ENCODE results near the gene CADM1. TPM values are rescaled to one million over a fixed set of nuclear protein-coding genes. Genes with fewer than 3 reads are reported as not detected.

The CADM1 gene
- polyA plus RNA-seq, 6 donors from 2014 or later = not detected

DNA sequence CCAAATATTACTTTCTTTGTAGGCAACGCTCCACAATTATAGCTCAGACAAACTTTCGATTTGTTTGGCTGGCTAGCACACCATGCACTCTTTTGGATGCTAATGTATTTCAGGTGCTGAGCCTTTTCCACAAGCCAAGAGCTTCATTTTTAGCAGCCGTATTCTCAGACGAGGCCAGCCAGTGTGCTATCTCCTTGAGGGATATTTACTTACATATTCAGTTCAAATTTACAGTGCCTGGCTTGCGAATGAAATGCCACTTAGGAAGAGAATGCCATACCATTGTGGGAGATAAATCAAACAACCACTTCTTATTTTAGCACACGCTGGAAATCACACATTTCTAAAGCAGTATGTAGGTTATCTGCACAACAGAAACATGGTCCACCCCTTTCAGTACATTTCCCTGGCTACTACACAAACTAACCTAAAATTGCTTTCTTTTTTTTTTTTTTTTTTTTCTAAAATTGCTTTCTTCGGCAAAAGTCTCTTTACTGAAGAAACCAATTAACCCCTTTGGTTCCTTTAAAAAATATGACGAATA, 236.9 kb downstream of the CADM1 start:
- Mint-ChIP-seq H3K36me3 (no peaks in the 10 kb centered on the region), H3K9me3 (no peaks in the 10 kb centered on the region), H3K27ac (no peak overlapping the region), H3K4me1 (no peaks in the 10 kb centered on the region), H3K27me3 (no peaks in the 10 kb centered on the region), H3K4me3 (no peak overlapping the region)
- DNase-seq (no peak), ATAC-seq (ENCODE audit: low read depth in 2 of 2) (no peak)

DNA sequence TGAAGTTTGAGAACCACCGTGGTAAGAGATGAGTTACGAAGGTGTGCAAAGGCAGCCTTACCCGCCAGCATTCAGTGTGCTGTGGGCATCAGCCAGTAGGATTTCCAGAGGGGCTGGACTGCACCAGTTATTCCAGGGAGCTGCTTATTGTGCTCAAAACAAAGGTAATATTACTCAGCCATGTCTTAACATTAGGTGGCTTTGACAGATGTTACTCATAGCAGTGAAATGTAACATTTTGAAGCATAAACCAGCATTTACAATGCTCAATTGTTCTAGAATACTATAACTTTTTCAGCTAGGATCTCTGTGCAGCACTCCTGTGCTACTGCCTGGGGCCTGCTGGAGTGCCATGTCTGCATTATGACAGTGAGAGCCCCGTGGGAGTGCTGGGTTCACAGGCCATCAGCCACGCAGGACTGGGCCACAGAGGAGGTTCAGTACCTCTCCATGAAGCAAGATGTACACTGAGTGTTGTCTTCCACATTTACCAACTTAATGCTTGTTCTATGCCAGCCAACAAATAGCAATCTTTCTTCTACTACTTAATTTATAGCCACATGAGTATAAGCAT, 238.1 kb downstream of the CADM1 start:
- no peak for DNase-seq
- Mint-ChIP-seq H3K4me3 (no peak overlapping the region), H3K27ac (no peak overlapping the region), H3K36me3 (no peaks in the 10 kb centered on the region), H3K27me3 (no peaks in the 10 kb centered on the region), H3K4me1 (no peaks in the 10 kb centered on the region), H3K9me3 (no peaks in the 10 kb centered on the region)
- no peak for ATAC-seq (ENCODE audit: low read depth in 2 of 2)

DNA sequence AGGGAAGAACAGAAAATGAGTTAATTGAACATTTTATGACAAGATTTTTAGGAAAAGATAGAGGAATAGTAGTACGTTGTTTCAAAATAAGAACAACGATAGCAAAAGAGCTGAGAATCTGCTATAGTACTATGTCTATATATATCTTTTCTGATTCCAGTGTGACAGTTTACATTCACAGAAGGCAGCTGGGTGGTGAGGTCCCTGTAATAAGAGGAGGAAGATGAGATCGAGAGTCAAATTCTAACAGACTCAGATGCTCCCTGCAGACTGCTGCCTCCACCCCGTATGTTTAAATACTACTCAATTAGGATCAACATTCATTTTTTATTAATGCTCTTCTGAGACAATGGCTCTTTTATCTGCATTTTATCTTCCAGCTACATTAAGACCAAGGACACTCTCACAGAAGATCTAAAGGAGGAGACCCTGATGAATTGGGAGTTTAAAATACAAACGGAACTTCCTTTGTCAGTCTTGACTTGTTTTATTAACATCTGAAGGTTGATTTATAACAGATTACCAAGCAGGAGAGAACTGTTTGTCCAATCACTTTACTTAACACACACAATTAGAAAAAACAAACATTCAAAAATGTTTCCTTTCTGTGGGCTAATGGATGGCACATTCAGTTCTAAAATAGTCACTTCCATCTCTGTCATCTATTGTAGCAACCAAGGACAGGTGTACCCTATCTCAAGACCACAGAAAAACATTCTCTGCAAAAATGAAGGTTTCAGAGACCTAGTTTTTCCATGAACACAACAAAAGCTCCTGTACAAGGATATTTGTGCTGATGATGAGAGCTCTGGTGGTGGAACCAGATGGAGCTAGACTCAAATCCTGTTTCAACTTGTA, 240.2 kb downstream of the CADM1 start:
- H3K27me3 Mint-ChIP-seq = no peaks in the 10 kb centered on the region
- H3K4me3 Mint-ChIP-seq = no peak overlapping the region
- H3K9me3 Mint-ChIP-seq = peaks cover 0 to 5% (median 0%) of the 10 kb centered on the region in 7 donors
- no peaks in the 10 kb centered on the region for H3K4me1 Mint-ChIP-seq
- DNase-seq (no peak), ATAC-seq (ENCODE audit: low read depth in 2 of 2) (no peak)
- no peak overlapping the region for H3K27ac Mint-ChIP-seq
- H3K36me3 Mint-ChIP-seq = no peaks in the 10 kb centered on the region

DNA sequence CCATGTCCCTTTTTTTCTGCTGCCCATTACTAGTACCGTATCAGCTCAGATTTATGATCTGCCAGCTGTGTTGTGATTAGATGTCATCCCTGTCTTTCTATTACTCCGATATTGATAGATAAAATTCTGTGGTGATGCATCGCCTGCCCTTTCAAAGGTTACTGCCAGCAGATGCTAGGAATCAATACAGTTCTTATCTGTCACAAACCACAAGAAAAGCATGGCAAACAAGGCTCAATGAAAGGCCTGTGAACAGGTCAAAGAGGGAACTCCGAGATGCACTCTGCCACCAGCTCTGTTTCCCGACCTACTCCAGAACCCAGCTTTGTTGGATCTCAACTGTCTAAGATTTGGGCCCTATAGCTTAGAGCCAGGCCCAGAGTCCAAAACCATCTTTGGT, 246.0 kb downstream of the CADM1 start:
- no peak for DNase-seq
- H3K4me1 Mint-ChIP-seq = no peaks in the 10 kb centered on the region
- peaks cover 0 to 5% (median 0%) of the 10 kb centered on the region in 7 donors for H3K9me3 Mint-ChIP-seq
- ATAC-seq (ENCODE audit: low read depth in 2 of 2) = no peak
- H3K36me3 Mint-ChIP-seq = no peaks in the 10 kb centered on the region
- no peak overlapping the region for H3K4me3 Mint-ChIP-seq
- H3K27ac Mint-ChIP-seq = no peak overlapping the region
- peaks cover 0 to 8% (median 0%) of the 10 kb centered on the region in 3 donors for H3K27me3 Mint-ChIP-seq

DNA sequence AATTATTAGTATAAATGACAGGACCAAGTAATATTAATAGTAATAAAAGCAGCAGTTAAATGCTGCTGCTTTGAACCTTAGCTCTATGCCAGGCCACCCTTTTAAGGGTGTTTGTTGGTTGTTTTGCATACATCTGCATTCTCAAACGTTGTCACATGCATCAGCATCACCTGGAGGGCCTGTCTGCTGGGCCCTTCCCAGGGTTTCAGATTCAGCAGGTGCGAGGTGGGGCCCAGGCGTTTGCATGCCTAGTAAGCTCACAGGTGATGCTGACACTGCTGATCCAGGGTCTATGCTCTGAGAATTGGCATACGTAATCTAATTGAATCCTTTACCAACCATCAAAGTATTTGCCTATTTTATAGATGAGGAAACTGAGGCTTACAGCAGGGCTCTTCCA, 246.5 kb downstream of the CADM1 start:
- Mint-ChIP-seq H3K9me3 (peaks cover 0 to 5% (median 0%) of the 10 kb centered on the region in 7 donors), H3K27ac (no peak overlapping the region)
- DNase-seq = no peak

DNA sequence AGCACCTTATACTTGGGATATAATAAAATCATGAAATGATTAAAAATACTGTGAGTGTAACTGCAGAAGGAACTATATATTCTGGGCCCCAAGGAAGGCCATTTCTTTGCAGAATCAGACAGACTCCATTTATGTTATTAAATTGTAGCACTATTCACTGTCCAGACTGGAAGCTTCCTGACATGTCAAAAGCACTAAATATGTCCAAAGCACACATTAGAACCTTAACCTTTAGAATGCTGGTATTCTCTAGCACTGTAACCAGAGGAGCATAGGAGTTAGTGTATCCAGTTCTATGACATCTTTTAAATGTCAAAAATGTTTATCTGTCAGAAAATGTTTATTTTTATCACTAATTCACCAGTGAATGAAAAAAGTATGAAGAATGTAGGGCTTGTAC, 246.9 kb downstream of the CADM1 start:
- DNase-seq (no peak), ATAC-seq (ENCODE audit: low read depth in 2 of 2) (no peak)
- H3K9me3 Mint-ChIP-seq = peaks cover 0 to 5% (median 0%) of the 10 kb centered on the region in 7 donors
- no peak overlapping the region for H3K4me3 Mint-ChIP-seq
- peaks cover 0 to 8% (median 0%) of the 10 kb centered on the region in 3 donors for H3K27me3 Mint-ChIP-seq
- H3K4me1 Mint-ChIP-seq = no peaks in the 10 kb centered on the region
- no peak overlapping the region for H3K27ac Mint-ChIP-seq
- no peaks in the 10 kb centered on the region for H3K36me3 Mint-ChIP-seq

More for the DNA sequence above, 246.5 kb downstream of the CADM1 start:
- Mint-ChIP-seq H3K36me3 (no peaks in the 10 kb centered on the region), H3K4me3 (no peak overlapping the region), H3K4me1 (no peaks in the 10 kb centered on the region), H3K27me3 (peaks cover 0 to 8% (median 0%) of the 10 kb centered on the region in 3 donors)
- no peak for ATAC-seq (ENCODE audit: low read depth in 2 of 2)

DNA sequence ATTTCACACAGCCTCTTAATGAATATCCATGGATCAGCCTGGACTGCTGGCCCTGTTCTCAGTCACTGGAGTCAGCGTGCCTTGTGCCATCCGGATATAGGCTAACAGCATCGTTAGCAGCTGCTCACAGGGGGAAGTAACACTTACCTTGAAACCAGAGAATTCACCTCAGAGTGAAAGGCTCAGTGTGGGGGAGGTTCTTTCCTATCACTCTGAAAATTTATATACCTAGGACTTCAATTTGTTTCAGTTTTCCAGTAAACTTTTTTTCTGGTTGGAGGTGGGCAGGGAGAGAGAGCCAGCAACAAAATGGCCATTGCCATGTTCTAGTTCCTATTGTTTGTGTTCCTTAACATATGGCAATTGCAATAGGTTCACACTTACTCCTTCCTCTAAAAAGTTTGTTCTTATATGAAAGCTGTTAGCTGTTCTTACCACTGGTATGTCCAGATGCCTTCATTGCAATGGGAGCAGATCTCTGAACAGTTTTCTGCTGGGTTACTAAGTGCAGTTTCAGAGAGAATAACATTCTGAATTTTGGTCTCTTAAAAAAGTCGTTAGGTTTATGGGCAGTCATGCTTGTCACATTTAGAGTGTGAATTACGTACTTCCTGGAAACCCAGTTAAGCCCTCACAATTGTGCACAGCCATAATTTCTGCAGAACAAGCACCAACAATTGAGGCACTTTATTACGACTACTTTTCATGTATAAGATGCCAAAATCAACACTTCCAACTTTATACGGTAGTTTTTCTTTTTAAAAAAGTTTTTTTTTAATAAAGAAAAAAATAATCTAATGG, 247.6 kb downstream of the CADM1 start:
- H3K9me3 Mint-ChIP-seq = peaks cover 0 to 5% (median 0%) of the 10 kb centered on the region in 7 donors

DNA sequence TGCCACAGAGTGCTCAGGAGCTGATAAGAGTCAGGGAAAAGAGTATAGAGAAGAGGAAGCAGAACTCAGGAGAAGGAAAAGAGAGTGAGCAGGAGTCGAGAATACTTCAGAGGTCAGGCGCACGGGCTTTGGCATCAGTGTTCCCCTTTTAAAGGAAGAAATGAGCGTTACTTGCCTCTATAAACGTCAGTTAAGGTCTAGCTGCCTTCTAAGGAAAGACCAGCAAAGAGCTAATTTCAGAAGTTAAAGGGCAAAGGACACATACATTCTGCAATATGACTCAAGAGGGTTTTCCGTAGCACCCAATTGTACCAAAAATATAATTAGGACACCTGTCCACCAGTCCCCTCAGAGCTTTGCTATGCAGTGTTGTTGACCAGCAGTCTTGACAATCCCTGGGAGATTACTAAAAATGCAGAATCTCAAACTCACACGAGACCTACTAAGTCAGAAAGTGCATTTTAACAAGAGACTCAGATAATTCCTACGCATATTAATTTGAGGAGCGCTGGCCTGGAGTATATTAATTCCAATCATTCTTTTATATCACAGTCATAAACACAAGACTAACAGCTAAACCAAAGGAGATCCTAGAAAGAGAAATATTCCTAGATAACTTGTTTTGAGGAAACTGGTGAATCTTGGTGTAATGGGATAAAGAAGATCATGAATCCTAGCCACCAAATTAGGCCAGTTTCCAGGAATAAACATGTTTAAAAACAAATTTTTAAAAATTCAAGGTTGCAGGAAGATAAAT, 249.0 kb downstream of the CADM1 start:
- Mint-ChIP-seq H3K4me1 (no peaks in the 10 kb centered on the region), H3K4me3 (no peak overlapping the region), H3K9me3 (peaks cover 0 to 5% (median 0%) of the 10 kb centered on the region in 7 donors), H3K27ac (no peak overlapping the region), H3K27me3 (peaks cover 0 to 8% (median 0%) of the 10 kb centered on the region in 3 donors), H3K36me3 (no peaks in the 10 kb centered on the region)
- ATAC-seq (ENCODE audit: low read depth in 2 of 2) = no peak
- DNase-seq = no peak

More for the DNA sequence above, 247.6 kb downstream of the CADM1 start:
- no peak overlapping the region for H3K4me3 Mint-ChIP-seq
- H3K27ac Mint-ChIP-seq = peak overlapping the region in 1 of 6 donors; percentile 11
- H3K36me3 Mint-ChIP-seq = no peaks in the 10 kb centered on the region
- H3K4me1 Mint-ChIP-seq = no peaks in the 10 kb centered on the region
- no peak for DNase-seq
- ATAC-seq (ENCODE audit: low read depth in 2 of 2) = peak; percentile 35 to 77
- peaks cover 0 to 8% (median 0%) of the 10 kb centered on the region in 3 donors for H3K27me3 Mint-ChIP-seq

DNA sequence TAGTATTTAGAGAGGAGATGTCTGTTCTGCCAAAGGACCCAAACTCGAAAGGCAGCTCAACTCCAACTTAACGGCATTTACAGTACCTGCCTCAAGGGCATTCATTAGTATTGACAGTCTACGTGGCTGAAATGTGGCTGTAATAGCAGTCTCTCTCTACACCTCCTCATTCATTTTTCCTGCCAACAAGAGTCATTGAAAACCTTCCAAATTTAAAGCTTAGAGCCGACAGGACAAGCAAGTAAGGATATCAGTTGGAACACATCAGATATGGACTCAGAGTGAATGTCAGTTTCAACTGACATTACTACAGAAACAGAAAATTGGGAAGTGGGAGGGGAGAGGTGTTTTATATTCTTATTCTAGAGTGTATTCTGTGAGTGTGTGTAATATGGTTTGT, 253.1 kb downstream of the CADM1 start:
- peaks cover 0 to 8% (median 0%) of the 10 kb centered on the region in 3 donors for H3K27me3 Mint-ChIP-seq
- no peak overlapping the region for H3K27ac Mint-ChIP-seq
- H3K4me3 Mint-ChIP-seq = no peak overlapping the region
- no peaks in the 10 kb centered on the region for H3K36me3 Mint-ChIP-seq
- H3K9me3 Mint-ChIP-seq = no peaks in the 10 kb centered on the region
- no peaks in the 10 kb centered on the region for H3K4me1 Mint-ChIP-seq
- DNase-seq (no peak), ATAC-seq (ENCODE audit: low read depth in 2 of 2) (no peak)

DNA sequence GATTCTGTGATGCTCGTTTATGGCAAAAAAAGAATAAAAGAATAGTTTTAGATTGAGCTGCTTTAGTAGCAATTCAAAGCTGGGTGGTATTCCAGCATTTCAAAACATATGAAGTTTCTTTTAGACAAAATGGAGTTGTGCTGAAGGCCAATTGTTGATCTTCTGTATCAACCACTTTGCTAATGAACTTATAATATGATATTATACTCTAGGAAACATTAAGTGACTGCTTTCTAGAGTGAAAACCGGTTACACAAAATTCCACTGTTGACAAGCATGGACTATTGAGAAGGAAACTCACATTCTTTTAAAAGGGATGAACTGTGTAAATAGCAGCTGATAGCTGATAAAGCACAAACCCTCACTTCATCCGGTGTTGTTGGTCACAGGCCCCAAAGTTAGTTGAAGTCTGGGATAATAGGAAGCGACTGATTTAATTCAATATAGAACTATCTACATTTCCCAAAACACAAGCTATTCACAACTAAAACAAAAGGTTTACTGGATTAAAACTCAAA, 255.1 kb downstream of the CADM1 start:
- no peak for ATAC-seq (ENCODE audit: low read depth in 2 of 2)
- Mint-ChIP-seq H3K36me3 (no peaks in the 10 kb centered on the region), H3K4me3 (no peak overlapping the region), H3K27ac (no peak overlapping the region), H3K9me3 (no peaks in the 10 kb centered on the region), H3K27me3 (peaks cover 0 to 4% (median 0%) of the 10 kb centered on the region in 3 donors), H3K4me1 (no peaks in the 10 kb centered on the region)
- DNase-seq = no peak

DNA sequence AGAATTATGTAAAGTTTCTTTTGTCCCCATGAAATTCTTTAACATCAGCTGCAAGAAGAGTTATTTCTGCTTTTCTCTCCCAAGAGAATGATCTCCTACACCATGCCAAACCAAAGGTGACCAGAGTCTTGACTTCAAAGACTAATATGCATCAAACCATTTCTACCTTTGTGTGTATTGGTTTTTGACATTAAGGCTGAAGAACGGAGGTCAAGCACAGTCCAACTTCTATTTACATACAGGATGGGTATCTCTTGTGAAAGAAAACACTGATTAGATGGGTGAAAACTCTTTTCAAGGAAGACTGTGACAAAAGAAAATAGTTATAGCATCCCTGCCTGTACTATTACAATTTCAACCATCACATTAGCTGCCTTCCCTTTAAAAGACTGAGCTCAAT, 256.3 kb downstream of the CADM1 start:
- H3K27me3 Mint-ChIP-seq = peaks cover 0 to 5% (median 0%) of the 10 kb centered on the region in 3 donors
- no peaks in the 10 kb centered on the region for H3K4me1 Mint-ChIP-seq
- no peaks in the 10 kb centered on the region for H3K36me3 Mint-ChIP-seq
- DNase-seq (no peak), ATAC-seq (ENCODE audit: low read depth in 2 of 2) (no peak)
- H3K4me3 Mint-ChIP-seq = no peak overlapping the region
- no peaks in the 10 kb centered on the region for H3K9me3 Mint-ChIP-seq
- no peak overlapping the region for H3K27ac Mint-ChIP-seq

DNA sequence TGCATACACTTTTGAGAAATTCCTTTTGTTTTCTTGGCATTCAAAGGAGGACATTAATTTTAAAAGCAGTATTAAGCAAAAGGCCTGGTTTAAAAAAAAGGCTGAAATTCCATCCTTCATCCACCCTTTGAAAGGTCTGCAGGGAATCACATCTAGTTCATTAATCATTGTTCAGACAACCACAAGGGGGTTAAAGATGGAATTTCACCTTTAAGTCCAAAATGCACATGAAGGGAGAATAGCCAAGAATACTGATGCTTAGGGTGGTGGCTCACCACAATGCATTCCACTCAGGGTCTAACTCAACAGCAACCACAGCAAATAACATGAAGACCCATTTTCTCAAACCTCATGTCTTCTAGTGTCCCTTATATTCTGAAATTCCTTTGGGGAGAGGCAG, 256.9 kb downstream of the CADM1 start:
- Mint-ChIP-seq H3K27ac (no peak overlapping the region), H3K4me1 (no peaks in the 10 kb centered on the region), H3K27me3 (peaks cover 0 to 8% (median 0%) of the 10 kb centered on the region in 3 donors), H3K9me3 (no peaks in the 10 kb centered on the region), H3K4me3 (no peak overlapping the region), H3K36me3 (no peaks in the 10 kb centered on the region)
- ATAC-seq (ENCODE audit: low read depth in 2 of 2) (no peak), DNase-seq (no peak)

DNA sequence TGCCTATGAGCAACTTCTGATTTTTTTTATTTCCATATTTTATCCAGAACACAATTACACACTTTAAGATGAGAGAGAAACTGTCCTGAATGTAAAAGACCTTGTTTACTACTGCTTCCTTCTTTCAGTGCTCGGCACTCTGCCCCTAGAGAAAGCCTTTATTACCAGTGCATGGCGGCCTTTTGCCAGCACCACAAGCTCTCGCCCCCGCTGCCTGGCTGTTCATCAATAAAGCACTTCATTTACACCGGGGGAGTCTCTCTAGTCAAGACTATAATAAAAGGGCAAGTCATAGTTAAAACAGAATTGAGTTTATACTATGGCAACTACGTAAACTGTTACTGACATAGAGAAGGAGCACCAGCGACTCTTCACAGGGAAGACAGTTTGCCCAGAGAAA, 259.5 kb downstream of the CADM1 start:
- Mint-ChIP-seq H3K4me3 (no peak overlapping the region), H3K4me1 (no peaks in the 10 kb centered on the region), H3K36me3 (no peaks in the 10 kb centered on the region), H3K27me3 (peaks cover 0 to 8% (median 5%) of the 10 kb centered on the region in 3 donors), H3K27ac (no peak overlapping the region), H3K9me3 (no peaks in the 10 kb centered on the region)
- ATAC-seq (ENCODE audit: low read depth in 2 of 2) (no peak), DNase-seq (no peak)
